ENCODE results near the gene CISH. TPM values are rescaled to one million over a fixed set of nuclear protein-coding genes. Genes with fewer than 3 reads are reported as not detected.

Gene CISH
- total and polyA plus RNA-seq, 2 experiments from 2014 or later, result 8.2 to 11.7 TPM

DNA sequence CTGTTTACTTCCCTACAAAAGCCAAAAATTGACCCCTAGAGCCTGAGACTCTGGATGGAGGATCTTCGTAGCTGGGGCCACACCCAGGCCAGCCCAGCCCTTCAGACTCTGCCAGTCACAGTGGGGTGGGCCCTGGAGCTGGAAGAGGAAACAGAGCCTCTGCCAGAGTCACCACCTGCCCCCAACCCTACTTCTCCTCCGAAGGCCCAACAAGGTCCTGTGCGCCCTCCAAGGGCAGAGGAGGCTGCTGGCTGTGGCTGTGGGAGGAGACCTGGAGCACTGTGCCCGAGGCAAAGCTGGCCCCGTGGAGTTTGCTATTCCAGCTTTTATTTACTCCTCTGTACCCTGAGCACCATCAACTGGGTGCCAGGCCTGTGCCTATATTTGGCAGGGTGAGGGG lies 19.0 kb downstream of the CISH start:
- Histone ChIP-seq H3K4me1 (ENCODE audit: low read depth) (no peaks in the 10 kb centered on the region), H3K27me3 (no peaks in the 10 kb centered on the region), H3K4me3 (no peak overlapping the region), H3K36me3 (no peaks in the 10 kb centered on the region), H3K9me3 (ENCODE audit: low read depth) (no peaks in the 10 kb centered on the region), H3K27ac (no peak overlapping the region)
- TF ChIP-seq, protein P1, sequence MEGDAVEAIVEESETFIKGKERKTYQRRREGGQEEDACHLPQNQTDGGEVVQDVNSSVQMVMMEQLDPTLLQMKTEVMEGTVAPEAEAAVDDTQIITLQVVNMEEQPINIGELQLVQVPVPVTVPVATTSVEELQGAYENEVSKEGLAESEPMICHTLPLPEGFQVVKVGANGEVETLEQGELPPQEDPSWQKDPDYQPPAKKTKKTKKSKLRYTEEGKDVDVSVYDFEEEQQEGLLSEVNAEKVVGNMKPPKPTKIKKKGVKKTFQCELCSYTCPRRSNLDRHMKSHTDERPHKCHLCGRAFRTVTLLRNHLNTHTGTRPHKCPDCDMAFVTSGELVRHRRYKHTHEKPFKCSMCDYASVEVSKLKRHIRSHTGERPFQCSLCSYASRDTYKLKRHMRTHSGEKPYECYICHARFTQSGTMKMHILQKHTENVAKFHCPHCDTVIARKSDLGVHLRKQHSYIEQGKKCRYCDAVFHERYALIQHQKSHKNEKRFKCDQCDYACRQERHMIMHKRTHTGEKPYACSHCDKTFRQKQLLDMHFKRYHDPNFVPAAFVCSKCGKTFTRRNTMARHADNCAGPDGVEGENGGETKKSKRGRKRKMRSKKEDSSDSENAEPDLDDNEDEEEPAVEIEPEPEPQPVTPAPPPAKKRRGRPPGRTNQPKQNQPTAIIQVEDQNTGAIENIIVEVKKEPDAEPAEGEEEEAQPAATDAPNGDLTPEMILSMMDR (IDR thresholded peaks at IDR 0.05; ENCODE audit: low read depth, low read length), result no peak
- DNase-seq (ENCODE audit: low read depth in 1 of 2, low spot score in 1 of 2), result no peak

DNA sequence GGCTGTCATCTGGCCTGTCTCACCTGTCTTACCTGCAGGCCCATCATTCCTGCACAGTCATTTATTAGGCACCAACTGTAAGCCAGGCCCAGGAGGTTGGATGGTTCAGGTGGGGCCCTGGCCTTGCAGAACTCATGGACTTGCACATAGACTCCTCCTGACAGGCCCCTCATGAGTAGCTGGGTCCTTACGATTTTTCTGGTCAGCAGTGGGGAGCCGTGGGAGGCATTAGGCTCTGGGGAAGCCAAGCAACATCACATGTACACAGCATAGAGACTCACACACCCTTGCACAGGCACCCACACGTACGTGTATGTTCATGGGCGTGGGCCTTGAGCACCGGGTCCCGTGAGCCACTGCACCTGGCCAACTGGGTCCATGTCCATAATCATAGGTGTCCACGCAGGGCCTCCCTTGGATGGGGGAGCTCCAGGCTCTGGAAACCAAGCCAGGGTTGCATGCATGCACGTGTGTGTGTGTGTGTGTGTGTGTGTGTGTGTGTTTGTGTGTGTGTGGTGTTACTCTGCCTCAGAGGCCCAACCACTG lies 20.3 kb downstream of the CISH start:
- Histone ChIP-seq H3K27ac (no peak overlapping the region), H3K9me3 (ENCODE audit: low read depth) (no peaks in the 10 kb centered on the region)
- TF ChIP-seq, protein P1 (IDR thresholded peaks at IDR 0.05; ENCODE audit: low read depth, low read length), result no peak

DNA sequence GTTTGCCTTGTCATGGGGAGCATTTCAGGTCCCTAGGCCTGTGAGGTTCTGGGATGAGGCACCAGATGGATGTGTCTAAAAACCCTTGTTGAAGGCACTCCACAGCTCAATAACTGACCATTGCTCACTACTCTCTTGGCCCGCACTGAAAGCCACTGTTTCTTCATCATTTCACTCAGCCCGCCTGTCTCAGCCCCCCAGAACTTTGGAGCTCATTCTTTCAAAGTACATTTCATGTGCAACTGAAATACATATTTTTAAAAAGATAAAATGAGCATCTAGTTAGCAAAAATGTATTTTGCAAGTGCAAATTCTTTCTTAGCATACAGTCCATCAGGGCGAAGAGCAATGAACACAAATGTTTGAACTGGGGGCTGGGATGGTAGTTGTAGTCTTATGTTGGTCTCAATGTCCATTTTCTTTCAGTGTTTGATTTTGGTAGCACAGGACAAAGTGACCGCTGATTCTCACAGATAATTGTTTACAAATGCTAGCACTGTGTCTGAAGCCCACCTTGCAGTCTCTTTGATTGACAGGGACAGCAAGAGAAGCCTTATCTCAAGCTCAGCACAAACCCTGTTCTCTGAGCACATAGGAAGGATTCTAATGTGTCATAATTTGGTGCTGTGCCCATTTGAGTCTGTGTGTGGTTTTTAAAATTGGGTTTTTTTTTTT lies 22.7 kb downstream of the CISH start:
- H3K4me1 ChIP-seq (ENCODE audit: low read depth), result no peaks in the 10 kb centered on the region
- TF ChIP-seq, protein P1 (IDR thresholded peaks at IDR 0.05; ENCODE audit: low read depth, low read length), result no peak
- no peaks in the 10 kb centered on the region for H3K27me3 ChIP-seq
- H3K4me3 ChIP-seq, result no peak overlapping the region
- H3K36me3 ChIP-seq, result peaks cover 2% of the 10 kb centered on the region
- no peak overlapping the region for H3K27ac ChIP-seq
- DNase-seq (ENCODE audit: low read depth in 1 of 2, low spot score in 1 of 2), result peak in 1 of 2 donors; percentile 39
- H3K9me3 ChIP-seq (ENCODE audit: low read depth), result no peaks in the 10 kb centered on the region

More for the DNA sequence above, 20.3 kb downstream of the CISH start:
- Histone ChIP-seq H3K4me3 (no peak overlapping the region), H3K27me3 (no peaks in the 10 kb centered on the region), H3K36me3 (no peaks in the 10 kb centered on the region), H3K4me1 (ENCODE audit: low read depth) (no peaks in the 10 kb centered on the region)
- no peak for DNase-seq (ENCODE audit: low read depth in 1 of 2, low spot score in 1 of 2)

DNA sequence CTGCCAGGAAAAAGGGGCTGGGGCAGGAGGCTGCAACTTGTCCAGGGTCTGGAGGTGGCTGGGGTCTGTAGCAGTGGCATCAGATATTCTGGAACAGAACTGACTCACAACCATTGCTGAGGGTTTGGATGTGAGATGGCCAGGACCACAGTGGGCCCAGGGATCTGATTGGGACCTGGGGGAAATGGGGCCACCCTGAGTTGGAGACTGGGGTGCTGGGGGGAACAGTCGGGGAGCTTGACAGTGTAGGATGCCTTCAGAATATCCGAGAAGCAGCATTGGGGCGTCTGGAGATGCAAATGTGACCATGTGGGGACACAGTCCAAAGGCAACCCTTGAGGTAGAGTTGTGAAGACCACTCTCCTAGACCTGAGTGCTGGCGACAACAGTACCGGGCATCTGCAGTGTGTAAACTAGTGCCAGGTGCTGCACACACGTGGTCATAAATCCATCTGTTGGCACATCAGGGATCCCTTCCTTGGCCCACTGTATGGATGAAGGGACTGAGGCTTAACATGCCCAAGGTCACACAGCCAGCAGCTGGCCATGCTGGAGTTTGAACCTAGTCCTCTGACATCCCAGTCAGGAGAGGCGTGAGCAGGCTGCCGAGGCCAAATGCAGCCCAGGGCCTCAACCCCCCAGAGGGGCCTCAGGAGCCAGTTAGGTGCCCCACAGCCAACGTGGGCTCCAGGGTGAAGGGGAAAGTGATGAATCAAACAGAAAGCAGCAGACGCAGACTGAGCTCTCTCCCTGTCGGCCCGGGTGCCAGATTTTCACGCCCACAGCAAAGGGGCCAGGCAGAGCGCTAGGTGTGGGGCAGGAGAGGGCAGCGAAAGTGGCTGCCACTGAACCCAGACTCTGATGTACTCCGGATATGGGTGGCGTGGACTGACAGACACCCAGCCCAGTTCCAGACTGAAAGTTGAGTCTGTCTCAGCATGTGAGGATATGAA lies 23.5 kb downstream of the CISH start:
- H3K4me1 ChIP-seq (ENCODE audit: low read depth), result no peaks in the 10 kb centered on the region
- no peaks in the 10 kb centered on the region for H3K9me3 ChIP-seq (ENCODE audit: low read depth)
- no peak overlapping the region for H3K4me3 ChIP-seq
- H3K27me3 ChIP-seq, result no peaks in the 10 kb centered on the region
- no peak overlapping the region for H3K27ac ChIP-seq
- TF ChIP-seq, protein P1 (IDR thresholded peaks at IDR 0.05; ENCODE audit: low read depth, low read length), result no peak
- H3K36me3 ChIP-seq, result peaks cover 2% of the 10 kb centered on the region
- no peak for DNase-seq (ENCODE audit: low read depth in 1 of 2, low spot score in 1 of 2)

DNA sequence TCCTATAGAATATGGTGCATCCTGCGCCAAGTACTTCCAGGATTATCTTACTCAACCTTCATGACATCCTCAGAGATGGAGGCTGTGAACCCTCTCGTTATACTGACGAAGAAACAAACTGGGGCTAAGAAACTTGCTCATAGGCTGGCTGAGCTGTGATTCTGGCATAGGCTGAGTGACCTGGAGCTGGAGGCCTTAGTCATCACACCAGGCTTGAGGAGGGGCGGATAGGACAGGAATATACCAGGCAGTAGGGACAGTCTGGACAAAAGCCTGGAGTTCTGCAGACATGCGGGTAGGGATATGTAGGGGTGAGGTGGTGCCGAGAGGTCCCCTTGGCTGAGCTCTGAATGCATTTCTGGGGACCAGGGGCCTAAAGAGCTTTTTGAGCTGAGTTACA lies 24.2 kb downstream of the CISH start:
- Histone ChIP-seq H3K4me1 (ENCODE audit: low read depth) (no peaks in the 10 kb centered on the region), H3K36me3 (peaks cover 2% of the 10 kb centered on the region), H3K4me3 (no peak overlapping the region), H3K9me3 (ENCODE audit: low read depth) (no peaks in the 10 kb centered on the region), H3K27ac (no peak overlapping the region), H3K27me3 (no peaks in the 10 kb centered on the region)
- TF ChIP-seq, protein P1 (IDR thresholded peaks at IDR 0.05; ENCODE audit: low read depth, low read length), result no peak
- no peak for DNase-seq (ENCODE audit: low read depth in 1 of 2, low spot score in 1 of 2)

Measured in cardiac muscle cell (in vitro differentiated cells and primary cell).